PC-3 (cell line): Measurements from ENCODE around the gene ENG. TPM values are rescaled to one million over a fixed set of nuclear protein-coding genes. Genes with fewer than 3 reads are reported as not detected.

Experiments used
- ATAC-seq: fragments of 200-7000 bp; cut with Tn5 transposase; 2 replicates; pipeline ENCODE4 v1.9.1; 2020; ENCODE audit warnings: mild to moderate bottlenecking, moderate library complexity
- BruUV-seq: library from RNA; stranded (reverse); fragments of 400-500 nt; replicated peaks from 2 replicates; lab custom pipeline; 2021; lab: Mats Ljungman, UMichigan
- CTCF ChIA-PET: fragments of 300-600 bp; sonication (Branson Sonifier 250); formaldehyde crosslinking; loops from one replicate; lab custom pipeline; 2022; ENCODE audit warnings: antibody characterized with exemption; lab: Charles Lee
- POLR2A ChIA-PET: fragments of 300-600 bp; sonication (Branson Sonifier 250); formaldehyde crosslinking; loops from one replicate; lab custom pipeline; 2022; ENCODE audit warnings: antibody characterized with exemption; ENCODE audit not compliant: unreplicated experiment; lab: Charles Lee
- DNase-seq: peaks from one replicate; pipeline ENCODE4 v3.0.0-alpha.2; 2015
- H2AFZ ChIP-seq: fragments of 300-600 bp; sonication (generic); 2 replicates; pipeline ENCODE4 v1.6.0; 2016; ENCODE audit warnings: antibody characterized with exemption, low read length
- H3F3A ChIP-seq: fragments of 300-600 bp; sonication (generic); one replicate; pipeline ENCODE4 v1.6.0; 2017; ENCODE audit warnings: antibody characterized with exemption, low read length, control low read depth, mild to moderate bottlenecking; ENCODE audit not compliant: unreplicated experiment
- H3K27ac ChIP-seq: fragments of 300-600 bp; sonication (generic); 2 replicates; pipeline ENCODE4 v1.5.1; 2016; ENCODE audit warnings: mild to moderate bottlenecking, low read length
- H3K27me3 ChIP-seq: fragments of 300-600 bp; sonication (generic); 2 replicates; pipeline ENCODE4 v1.6.1; 2016; ENCODE audit warnings: low read length, mixed read lengths
- H3K36me3 ChIP-seq: fragments of 300-600 bp; sonication (generic); 2 replicates; pipeline ENCODE4 v1.6.1; 2016; ENCODE audit warnings: low read depth, mixed run types, low read length, mixed read lengths
- H3K4me1 ChIP-seq: fragments of 300-600 bp; sonication (generic); 2 replicates; pipeline ENCODE4 v1.5.1; 2016; ENCODE audit warnings: low read length; ENCODE audit not compliant: insufficient read depth
- H3K4me2 ChIP-seq: fragments of 300-600 bp; sonication (generic); 2 replicates; pipeline ENCODE4 v1.6.0; 2016; ENCODE audit warnings: low read length
- H3K4me3 ChIP-seq: fragments of 300-600 bp; sonication (generic); 2 replicates; pipeline ENCODE4 v1.5.1; 2016; ENCODE audit warnings: mild to moderate bottlenecking, low read length, mixed read lengths
- H3K79me2 ChIP-seq: fragments of 300-600 bp; sonication (generic); 2 replicates; pipeline ENCODE4 v1.6.1; 2017; ENCODE audit warnings: low read length, mixed read lengths
- H3K9ac ChIP-seq: fragments of 300-600 bp; sonication (generic); 2 replicates; pipeline ENCODE4 v1.6.0; 2016; ENCODE audit warnings: mild to moderate bottlenecking, low read length
- H3K9me2 ChIP-seq: fragments of 300-600 bp; sonication (generic); replicated peaks from 2 replicates; pipeline ENCODE4 v1.6.1; 2016; ENCODE audit warnings: mixed run types, low read length, mixed read lengths
- H3K9me3 ChIP-seq: fragments of 300-600 bp; sonication (generic); 2 replicates; pipeline ENCODE4 v1.6.1; 2016; ENCODE audit warnings: low read length, mixed read lengths
- H4K20me1 ChIP-seq: fragments of 300-600 bp; sonication (generic); 2 replicates; pipeline ENCODE4 v1.6.1; 2016; ENCODE audit warnings: low read length, mixed read lengths
- CTCF ChIP-seq: fragments of 300-600 bp; sonication (generic); conservative IDR thresholded peaks from 2 replicates; pipeline ENCODE4 v1.5.1; 2017; ENCODE audit warnings: antibody characterized with exemption, low read depth, mild to moderate bottlenecking, low read length
- EZH2 ChIP-seq: fragments of 300-600 bp; sonication (generic); IDR thresholded peaks from one replicate; pipeline ENCODE4 v1.6.1; 2017; ENCODE audit warnings: antibody characterized with exemption, mild to moderate bottlenecking, low read length; ENCODE audit not compliant: unreplicated experiment
- EZH2phosphoT487 ChIP-seq: fragments of 300-600 bp; sonication (generic); IDR thresholded peaks from 2 replicates; pipeline ENCODE4 v1.6.1; 2018; ENCODE audit warnings: mild to moderate bottlenecking, antibody characterized with exemption, low read length, borderline replicate concordance
- intact Hi-C: fragments of 100-400 bp; cut with micrococcal nuclease; formaldehyde crosslinking; loops from 2 replicates; pipeline ENCODE4 v1.9.0; 2023
- total RNA-seq: library from RNA; depleted of rRNA; stranded (reverse); fragments of >200 nt; gene quantifications from 2 replicates; pipeline ENCODE4 v1.2.3, GENCODE V29; 2014

The ENG gene
- total RNA-seq, 1 experiment from 2014 or later, result 1.1 TPM

GRCh38 chr9:127777368-127777980, 77.0 kb downstream of the ENG start:
- Histone ChIP-seq H3K9me3 (no peaks in the 10 kb centered on the region), H3K36me3 (no peaks in the 10 kb centered on the region), H3K27me3 (no peaks in the 10 kb centered on the region), H3K79me2 (no peaks in the 10 kb centered on the region), H3F3A (no peaks in the 10 kb centered on the region), H4K20me1 (no peaks in the 10 kb centered on the region), H3K4me1 (no peaks in the 10 kb centered on the region), H3K27ac (no peak overlapping the region), H3K4me3 (no peak overlapping the region), H3K9ac (no peak overlapping the region), H2AFZ (no peak overlapping the region), H3K9me2 (no peaks in the 10 kb centered on the region), H3K4me2 (no peak overlapping the region)
- TF ChIP-seq CTCF, result no peak
- no peak for TF ChIP-seq EZH2phosphoT487
- TF ChIP-seq EZH2, result no peak
- intact Hi-C loops, result no loop called here
- DNase-seq (no peak), ATAC-seq (no peak)
- CTCF ChIA-PET, result no interaction called here
- BruUV-seq, result no TSS peak
- POLR2A ChIA-PET, result no interaction called here

- ATAC-seq (no peak), DNase-seq (no peak)
- H3K4me1 ChIP-seq, result no peaks in the 10 kb centered on the region
- no peaks in the 10 kb centered on the region for H3K79me2 ChIP-seq
- no peak overlapping the region for H3K4me3 ChIP-seq
- no peak overlapping the region for H3K27ac ChIP-seq
- CTCF ChIA-PET, result no interaction called here
- TF ChIP-seq EZH2 (no peak), CTCF (no peak), EZH2phosphoT487 (no peak)
- H2AFZ ChIP-seq, result no peak overlapping the region
- no peaks in the 10 kb centered on the region for H3K36me3 ChIP-seq
- no peak overlapping the region for H3K9ac ChIP-seq
- no peaks in the 10 kb centered on the region for H3K9me3 ChIP-seq
- POLR2A ChIA-PET, result no interaction called here
- H4K20me1 ChIP-seq, result no peaks in the 10 kb centered on the region
- no TSS peak for BruUV-seq
- no peaks in the 10 kb centered on the region for H3K27me3 ChIP-seq
- no peaks in the 10 kb centered on the region for H3F3A ChIP-seq
- H3K4me2 ChIP-seq, result no peak overlapping the region
- H3K9me2 ChIP-seq, result no peaks in the 10 kb centered on the region
- intact Hi-C loops, result no loop called here
Observed at GRCh38 chr9:127776924-127777289, 77.6 kb downstream of the ENG start.

- DNase-seq, result no peak
- no peaks in the 10 kb centered on the region for H3K9me3 ChIP-seq
- H3K9me2 ChIP-seq, result no peaks in the 10 kb centered on the region
- intact Hi-C loops, result no loop called here
- no peak overlapping the region for H3K9ac ChIP-seq
- H3K27me3 ChIP-seq, result no peaks in the 10 kb centered on the region
- CTCF ChIA-PET, result no interaction called here
- POLR2A ChIA-PET, result no interaction called here
- no peak for ATAC-seq
- no peaks in the 10 kb centered on the region for H3K4me1 ChIP-seq
- no peaks in the 10 kb centered on the region for H3F3A ChIP-seq
- no peak overlapping the region for H3K27ac ChIP-seq
- no peak overlapping the region for H3K4me3 ChIP-seq
- no peaks in the 10 kb centered on the region for H4K20me1 ChIP-seq
- H3K4me2 ChIP-seq, result no peak overlapping the region
- no peaks in the 10 kb centered on the region for H3K36me3 ChIP-seq
- no peak overlapping the region for H2AFZ ChIP-seq
- no TSS peak for BruUV-seq
- H3K79me2 ChIP-seq, result no peaks in the 10 kb centered on the region
- no peak for TF ChIP-seq EZH2phosphoT487
- TF ChIP-seq EZH2, result no peak
- TF ChIP-seq CTCF, result no peak
Observed at GRCh38 chr9:127776195-127776923, 78.1 kb downstream of the ENG start.
